Lung (tissue), 12 donors: Measurements from ENCODE around the gene CSNK1G2. TPM values are rescaled to one million over a fixed set of nuclear protein-coding genes. Genes with fewer than 3 reads are reported as not detected.

Source experiments
- ATAC-seq: fragments of 200-7000 bp; cut with Tn5 transposase; one replicate; pipeline ENCODE4 v1.9.1; 2020; ENCODE audit warnings: moderate number of reproducible peaks; ENCODE audit not compliant: insufficient read depth, low FRiP score
- DNase-seq, 3 donors: peaks; one replicate each; pipeline ENCODE4 v3.0.0-alpha.2; 2013 to 2017
- H3K27ac ChIP-seq, 2 donors: one replicate each; pipeline ENCODE4 v1.5.1; 2013; ENCODE audit warnings: mild to moderate bottlenecking in 2 of 2, moderate library complexity in 2 of 2, control low read depth in 1 of 2, inconsistent platforms in 1 of 2, low read depth in 1 of 2, low read length in 1 of 2
- H3K27me3 ChIP-seq, 3 donors: one replicate each; pipeline ENCODE4 v1.5.1; 2013; ENCODE audit warnings: low read length in 2 of 3; ENCODE audit not compliant: control insufficient read depth in 3 of 3, insufficient read depth in 3 of 3
- H3K36me3 ChIP-seq, 4 donors: one replicate each; pipeline ENCODE4 v1.5.1; 2013; ENCODE audit warnings: low read length in 4 of 4, mild to moderate bottlenecking in 1 of 4, moderate library complexity in 1 of 4; ENCODE audit not compliant: control insufficient read depth in 4 of 4, insufficient read depth in 4 of 4
- H3K4me1 ChIP-seq, 5 donors: one replicate each; pipeline ENCODE4 v1.5.1; 2013; ENCODE audit warnings: low read length in 5 of 5, mild to moderate bottlenecking in 2 of 5, moderate library complexity in 1 of 5; ENCODE audit not compliant: control insufficient read depth in 5 of 5, insufficient read depth in 5 of 5
- H3K4me3 ChIP-seq: one replicate; pipeline ENCODE4 v1.5.1; 2013; ENCODE audit warnings: mild to moderate bottlenecking, control low read depth, moderate library complexity
- H3K9ac ChIP-seq, 2 donors: one replicate each; pipeline ENCODE4 v1.5.1; 2013; ENCODE audit warnings: low read length in 2 of 2, control low read depth in 1 of 2; ENCODE audit not compliant: insufficient read depth in 1 of 2
- H3K9me3 ChIP-seq, 4 donors: one replicate each; pipeline ENCODE4 v1.5.1; 2013; ENCODE audit warnings: low read length in 3 of 4, mild to moderate bottlenecking in 1 of 4, moderate library complexity in 1 of 4; ENCODE audit not compliant: control insufficient read depth in 4 of 4, insufficient read depth in 3 of 4
- CTCF ChIP-seq: IDR thresholded peaks from 2 replicates; pipeline ENCODE4 v1.5.1; 2012; ENCODE audit warnings: mild to moderate bottlenecking; ENCODE audit errors: control extremely low read depth, extremely low read depth
- WGBS, 2 donors: extraction: QIAGEN DNeasy Blood & Tissue Kit; methylation state at CpG; one replicate each; pipeline ENCODE4 v1.1.7; 2013; 5-methylcytosine and 5-hydroxymethylcytosine counted together
- polyA plus RNA-seq, 2 donors: library from polyadenylated mRNA; stranded (reverse); fragments of 200-250 nt; gene quantifications; one replicate each; pipeline ENCODE4 v1.2.1, GENCODE V29; 2013
- total RNA-seq, 2 donors: library from RNA; depleted of rRNA in 1 of 2; stranded (reverse); fragments of >200 nt in 1 of 2; gene quantifications; one replicate each; pipeline ENCODE4 v1.2.1, GENCODE V29; 2014 to 2021
- donor health status: control.
- donor health status: control.
- donor health status: Bipolar disorder and iron deficiency.
- donor health status: healthy.
- donor health status: DM: yes; HTN: yes; CAD: no.

CSNK1G2 gene
- total and polyA plus RNA-seq, 4 donors = 50.0 to 80.2 (median 70.8) TPM

GRCh38 chr19:1950640-1951039 is 9.7 kb downstream of the CSNK1G2 start:
- Histone ChIP-seq H3K4me1 (peaks cover 0 to 3% (median 0%) of the 10 kb centered on the region in 5 donors), H3K9ac (no peak overlapping the region), H3K27me3 (no peaks in the 10 kb centered on the region), H3K27ac (no peak overlapping the region), H3K4me3 (no peak overlapping the region), H3K36me3 (peaks cover 0 to 23% (median 2%) of the 10 kb centered on the region in 4 donors), H3K9me3 (no peaks in the 10 kb centered on the region)
- no peak for TF ChIP-seq CTCF
- DNase-seq = no peak
- WGBS, 2 donors = 98 to 99% methylated on average over 16 of the region's 16 CpGs
- no peak for ATAC-seq

- no peak overlapping the region for H3K4me3 ChIP-seq
- no peak overlapping the region for H3K9ac ChIP-seq
- whole genome bisulfite sequencing, 2 donors = 91 to 94% methylated on average over 21 of the region's 21 CpGs
- no peak for ATAC-seq
- H3K9me3 ChIP-seq = no peaks in the 10 kb centered on the region
- peaks cover 0 to 1% (median 0%) of the 10 kb centered on the region in 5 donors for H3K4me1 ChIP-seq
- no peak for TF ChIP-seq CTCF
- DNase-seq = no peak
- H3K36me3 ChIP-seq = peaks cover 0 to 26% (median 2%) of the 10 kb centered on the region in 4 donors
- H3K27me3 ChIP-seq = no peaks in the 10 kb centered on the region
- no peak overlapping the region for H3K27ac ChIP-seq
Observed at GRCh38 chr19:1952635-1953034, 11.7 kb downstream of the CSNK1G2 start.

GRCh38 chr19:1953037-1953436 is 12.1 kb downstream of the CSNK1G2 start:
- H3K36me3 ChIP-seq = peaks cover 0 to 26% (median 2%) of the 10 kb centered on the region in 4 donors

More at GRCh38 chr19:1953037-1953436, 12.1 kb downstream of the CSNK1G2 start:
- H3K4me3 ChIP-seq = no peak overlapping the region
- H3K4me1 ChIP-seq = no peaks in the 10 kb centered on the region
- WGBS, 2 donors = 90 to 92% methylated on average over 19 of the region's 19 CpGs
- TF ChIP-seq CTCF = no peak
- ATAC-seq (no peak), DNase-seq (no peak)
- H3K9ac ChIP-seq = no peak overlapping the region
- no peaks in the 10 kb centered on the region for H3K27me3 ChIP-seq
- no peaks in the 10 kb centered on the region for H3K9me3 ChIP-seq
- H3K27ac ChIP-seq = no peak overlapping the region
